Measurements from ENCODE around the gene SLC4A5.

The SLC4A5 gene

GRCh38 chr2:74378007-74378406, 34.8 kb upstream of the SLC4A5 start:
- ATAC-seq (replicated peaks): no peak
- Mint-ChIP-seq H3K9me3 (no peaks in the 10 kb centered on the region), H3K4me1 (ENCODE audit: low read depth in 2 of 2) (peaks cover 34 to 46% of the 10 kb centered on the region in 2 donors), H3K27ac (no peak overlapping the region), H3K27me3 (no peaks in the 10 kb centered on the region), H3K36me3 (ENCODE audit: insufficient read depth) (peaks cover 10% of the 10 kb centered on the region), H3K4me3 (no peak overlapping the region)
- DNase-seq: no peak

DNA sequence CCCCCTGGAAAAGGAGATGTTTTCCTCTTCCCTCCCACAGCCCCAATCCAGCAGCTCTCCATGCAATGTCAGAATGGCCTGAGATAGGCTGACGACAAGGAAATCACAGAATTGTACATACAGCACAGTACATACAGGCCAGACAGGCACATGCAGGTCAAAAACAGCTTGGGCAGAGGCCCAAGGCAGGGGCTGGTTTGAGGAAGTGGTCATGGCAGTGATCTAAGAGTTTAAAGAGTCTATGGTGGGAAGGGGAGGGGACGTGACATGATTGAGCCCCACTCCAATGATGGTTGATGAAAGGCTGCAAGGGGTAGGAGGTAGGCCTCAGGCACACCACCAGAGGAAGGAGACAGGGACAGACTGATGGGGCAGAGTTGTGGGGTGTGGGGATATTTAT, 32.6 kb upstream of the SLC4A5 start:
- DNase-seq (no peak), ATAC-seq (replicated peaks) (no peak)
- H3K4me1 Mint-ChIP-seq (ENCODE audit: low read depth in 2 of 2): peaks cover 26 to 35% of the 10 kb centered on the region in 2 donors
- no peaks in the 10 kb centered on the region for H3K27me3 Mint-ChIP-seq
- H3K9me3 Mint-ChIP-seq: no peaks in the 10 kb centered on the region
- peaks cover 12% of the 10 kb centered on the region for H3K36me3 Mint-ChIP-seq (ENCODE audit: insufficient read depth)
- H3K27ac Mint-ChIP-seq: peak overlapping the region; percentile 41 to 84
- no peak overlapping the region for H3K4me3 Mint-ChIP-seq

DNA sequence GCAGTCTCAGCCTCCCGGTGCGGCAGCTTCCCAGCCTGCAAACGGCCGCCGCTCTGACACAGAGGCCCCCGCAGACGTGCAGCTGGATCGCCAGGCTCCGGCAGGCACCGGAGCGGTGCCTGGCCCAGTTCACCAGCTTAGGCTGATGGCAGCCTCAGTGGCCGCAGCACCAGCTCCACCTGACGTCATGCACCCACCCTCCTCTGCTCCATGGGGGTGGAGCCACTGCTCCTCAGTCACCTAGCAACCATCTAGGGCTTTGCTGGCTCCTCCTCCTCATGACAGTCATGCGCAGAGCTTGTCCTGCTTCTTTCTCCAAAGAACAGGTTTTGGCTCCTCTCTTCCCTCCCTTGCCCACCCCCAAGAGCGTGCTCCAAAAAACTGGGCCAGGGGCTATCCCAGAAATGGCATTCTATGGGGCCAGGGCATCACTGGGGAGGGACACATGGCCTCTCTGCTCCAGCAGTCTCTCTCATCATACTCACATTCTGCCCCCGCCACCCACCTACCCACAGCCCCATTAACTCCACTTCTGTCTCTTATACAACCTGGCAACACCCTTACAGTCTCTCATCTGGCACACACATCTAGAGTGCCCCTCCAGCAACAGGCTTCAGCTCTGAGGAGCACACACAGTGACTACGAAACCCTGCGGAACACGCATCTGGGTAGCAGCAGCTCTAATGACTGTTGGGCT, 31.4 kb upstream of the SLC4A5 start:
- Mint-ChIP-seq H3K27me3 (no peaks in the 10 kb centered on the region), H3K27ac (peak overlapping the region in 1 of 2 donors; percentile 84), H3K4me1 (ENCODE audit: low read depth in 2 of 2) (peaks cover 14 to 25% of the 10 kb centered on the region in 2 donors), H3K4me3 (no peak overlapping the region), H3K9me3 (no peaks in the 10 kb centered on the region), H3K36me3 (ENCODE audit: insufficient read depth) (peaks cover 24% of the 10 kb centered on the region)
- DNase-seq (no peak), ATAC-seq (replicated peaks) (no peak)

DNA sequence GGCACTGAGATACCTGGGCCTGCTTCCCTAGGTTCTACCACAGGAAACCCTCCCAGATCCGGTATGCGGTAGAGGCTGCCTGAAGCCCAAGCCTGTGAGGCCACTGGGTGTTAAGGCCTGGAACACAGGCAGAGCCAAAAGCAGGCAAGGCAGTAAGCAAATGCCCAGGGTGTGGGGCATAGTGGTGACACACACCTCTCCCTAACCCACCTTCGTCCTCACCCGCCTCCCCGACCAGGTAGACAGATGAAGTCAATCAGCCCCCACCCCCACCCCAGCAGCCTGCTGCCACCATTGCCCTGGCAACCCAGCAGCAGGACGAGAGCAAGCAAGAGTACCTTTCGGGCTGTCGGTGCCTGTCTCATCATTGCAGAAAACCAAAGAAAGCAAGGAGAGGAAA, 30.8 kb upstream of the SLC4A5 start:
- Mint-ChIP-seq H3K27ac (peak overlapping the region in 1 of 2 donors; percentile 16), H3K36me3 (ENCODE audit: insufficient read depth) (peaks cover 31% of the 10 kb centered on the region), H3K4me3 (no peak overlapping the region), H3K27me3 (no peaks in the 10 kb centered on the region), H3K4me1 (ENCODE audit: low read depth in 2 of 2) (peaks cover 11 to 19% of the 10 kb centered on the region in 2 donors), H3K9me3 (no peaks in the 10 kb centered on the region)
- ATAC-seq (replicated peaks) (no peak), DNase-seq (no peak)

GRCh38 chr2:74373221-74373676, 30.0 kb upstream of the SLC4A5 start:
- Mint-ChIP-seq H3K9me3 (no peaks in the 10 kb centered on the region), H3K27ac (peak overlapping the region in 1 of 2 donors; percentile 57), H3K4me3 (no peak overlapping the region), H3K27me3 (no peaks in the 10 kb centered on the region), H3K36me3 (ENCODE audit: insufficient read depth) (peaks cover 32% of the 10 kb centered on the region), H3K4me1 (ENCODE audit: low read depth in 2 of 2) (peaks cover 5 to 15% of the 10 kb centered on the region in 2 donors)
- no peak for DNase-seq
- no peak for ATAC-seq (replicated peaks)

DNA sequence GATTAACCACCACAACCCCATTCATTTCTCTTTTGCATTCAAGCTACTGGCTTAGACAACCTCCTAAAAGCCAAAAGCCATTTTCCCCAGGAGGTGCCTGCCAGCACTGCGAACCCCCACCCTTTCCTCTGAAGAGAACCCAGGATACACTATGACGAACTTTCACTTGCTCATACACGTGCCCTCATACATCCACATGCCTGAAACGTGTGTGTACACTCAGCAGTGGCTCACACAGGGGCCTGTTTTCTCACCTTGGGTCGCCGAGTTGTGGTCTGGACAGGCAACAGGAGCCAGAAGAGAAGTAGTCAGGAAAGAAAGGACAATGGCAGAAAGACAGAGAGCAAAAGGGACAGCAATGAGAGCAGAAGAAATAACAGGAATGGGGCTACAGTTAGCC, 29.5 kb upstream of the SLC4A5 start:
- ATAC-seq (replicated peaks) (no peak), DNase-seq (no peak)
- no peak overlapping the region for H3K4me3 Mint-ChIP-seq
- H3K36me3 Mint-ChIP-seq (ENCODE audit: insufficient read depth): peaks cover 37% of the 10 kb centered on the region
- H3K9me3 Mint-ChIP-seq: no peaks in the 10 kb centered on the region
- H3K27me3 Mint-ChIP-seq: no peaks in the 10 kb centered on the region
- H3K27ac Mint-ChIP-seq: peak overlapping the region in 1 of 2 donors; percentile 57
- peaks cover 5 to 12% of the 10 kb centered on the region in 2 donors for H3K4me1 Mint-ChIP-seq (ENCODE audit: low read depth in 2 of 2)

DNA sequence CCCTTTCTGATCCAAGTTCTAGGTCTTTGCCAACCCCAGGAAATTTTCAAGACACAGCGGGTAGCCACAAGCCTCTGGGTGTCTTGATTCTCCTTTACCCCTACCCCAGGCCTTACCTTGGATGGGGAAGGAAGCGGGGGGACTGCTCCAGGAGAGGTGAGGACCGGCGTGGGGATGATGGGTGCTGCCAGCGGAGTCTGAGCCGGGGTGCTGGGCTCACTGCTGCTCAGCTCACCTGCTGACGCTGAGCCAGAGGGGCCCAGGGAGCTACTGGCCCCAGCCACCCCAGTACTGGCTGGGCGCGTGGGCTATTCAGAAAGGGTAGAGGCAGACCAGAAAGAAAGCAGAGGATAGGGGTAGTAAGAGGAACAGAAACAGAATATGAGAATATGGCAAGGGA, 28.2 kb upstream of the SLC4A5 start:
- Mint-ChIP-seq H3K4me1 (ENCODE audit: low read depth in 2 of 2) (peaks cover 5 to 7% of the 10 kb centered on the region in 2 donors), H3K27ac (peak overlapping the region in 1 of 2 donors; percentile 5), H3K4me3 (no peak overlapping the region), H3K36me3 (ENCODE audit: insufficient read depth) (peaks cover 47% of the 10 kb centered on the region), H3K27me3 (no peaks in the 10 kb centered on the region), H3K9me3 (no peaks in the 10 kb centered on the region)
- ATAC-seq (replicated peaks): no peak
- no peak for DNase-seq

DNA sequence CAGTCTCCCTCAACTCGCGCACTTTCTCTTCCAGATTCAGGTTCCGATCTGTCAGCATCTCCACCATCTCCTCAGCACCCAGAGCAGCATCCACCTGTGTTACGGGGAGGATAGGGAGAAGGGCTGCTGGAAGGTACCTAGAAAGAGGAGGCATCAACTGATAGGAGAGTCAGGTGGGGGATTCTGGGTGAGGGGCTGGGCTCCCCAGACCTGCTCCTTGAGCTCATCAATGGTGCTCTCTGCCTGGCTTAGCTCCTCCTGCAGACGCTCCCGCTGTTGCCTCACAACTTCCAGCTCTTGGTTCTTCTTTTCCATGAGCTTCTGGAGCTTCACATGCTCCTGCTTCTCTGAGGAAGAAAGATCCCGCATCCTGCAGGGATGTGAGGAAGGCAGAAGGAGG, 26.8 kb upstream of the SLC4A5 start:
- no peak for ATAC-seq (replicated peaks)
- Mint-ChIP-seq H3K36me3 (ENCODE audit: insufficient read depth) (peaks cover 54% of the 10 kb centered on the region), H3K4me1 (ENCODE audit: low read depth in 2 of 2) (peaks cover 2 to 5% of the 10 kb centered on the region in 2 donors), H3K9me3 (no peaks in the 10 kb centered on the region), H3K27me3 (no peaks in the 10 kb centered on the region), H3K4me3 (no peak overlapping the region), H3K27ac (no peak overlapping the region)
- DNase-seq: no peak

GRCh38 chr2:74368499-74368898, 25.3 kb upstream of the SLC4A5 start:
- Mint-ChIP-seq H3K27me3 (no peaks in the 10 kb centered on the region), H3K4me3 (no peak overlapping the region), H3K36me3 (ENCODE audit: insufficient read depth) (peaks cover 59% of the 10 kb centered on the region), H3K9me3 (no peaks in the 10 kb centered on the region), H3K4me1 (ENCODE audit: low read depth in 2 of 2) (peaks cover 0 to 5% of the 10 kb centered on the region in 2 donors), H3K27ac (peak overlapping the region in 1 of 2 donors; percentile 36)
- ATAC-seq (replicated peaks) (no peak), DNase-seq (no peak)

DNA sequence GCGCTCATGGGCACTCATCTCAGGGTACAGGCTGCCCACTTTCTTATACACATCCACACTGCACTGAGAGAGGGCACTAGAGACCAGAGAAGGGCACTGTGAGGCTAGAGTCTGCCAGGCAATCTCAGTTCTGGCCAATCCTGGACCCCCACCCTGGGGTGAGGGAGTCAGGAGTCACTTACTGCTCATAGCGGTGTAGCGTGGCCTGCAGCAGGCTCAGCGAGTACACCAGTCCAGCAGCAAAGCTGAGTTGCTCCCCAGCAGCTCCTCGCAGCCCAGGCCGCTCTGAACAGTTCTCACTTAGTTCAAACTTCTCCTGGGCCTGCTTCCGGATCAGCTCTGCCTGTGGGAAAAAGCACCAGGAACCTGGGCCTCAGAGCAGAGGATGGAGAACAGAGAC, 24.6 kb upstream of the SLC4A5 start:
- peaks cover 59% of the 10 kb centered on the region for H3K36me3 Mint-ChIP-seq (ENCODE audit: insufficient read depth)

GRCh38 chr2:74366036-74366435, 22.8 kb upstream of the SLC4A5 start:
- H3K27me3 Mint-ChIP-seq: no peaks in the 10 kb centered on the region
- no peaks in the 10 kb centered on the region for H3K9me3 Mint-ChIP-seq
- H3K4me1 Mint-ChIP-seq (ENCODE audit: low read depth in 2 of 2): no peaks in the 10 kb centered on the region
- DNase-seq: no peak
- H3K27ac Mint-ChIP-seq: peak overlapping the region in 1 of 2 donors; percentile 44
- no peak overlapping the region for H3K4me3 Mint-ChIP-seq
- H3K36me3 Mint-ChIP-seq (ENCODE audit: insufficient read depth): peaks cover 59% of the 10 kb centered on the region
- ATAC-seq (replicated peaks): no peak

More for the DNA sequence above, 24.6 kb upstream of the SLC4A5 start:
- peak overlapping the region; percentile 15 to 36 for H3K27ac Mint-ChIP-seq
- no peak for ATAC-seq (replicated peaks)
- H3K27me3 Mint-ChIP-seq: no peaks in the 10 kb centered on the region
- H3K4me1 Mint-ChIP-seq (ENCODE audit: low read depth in 2 of 2): peaks cover 0 to 5% of the 10 kb centered on the region in 2 donors
- no peak for DNase-seq
- H3K9me3 Mint-ChIP-seq: no peaks in the 10 kb centered on the region
- no peak overlapping the region for H3K4me3 Mint-ChIP-seq

DNA sequence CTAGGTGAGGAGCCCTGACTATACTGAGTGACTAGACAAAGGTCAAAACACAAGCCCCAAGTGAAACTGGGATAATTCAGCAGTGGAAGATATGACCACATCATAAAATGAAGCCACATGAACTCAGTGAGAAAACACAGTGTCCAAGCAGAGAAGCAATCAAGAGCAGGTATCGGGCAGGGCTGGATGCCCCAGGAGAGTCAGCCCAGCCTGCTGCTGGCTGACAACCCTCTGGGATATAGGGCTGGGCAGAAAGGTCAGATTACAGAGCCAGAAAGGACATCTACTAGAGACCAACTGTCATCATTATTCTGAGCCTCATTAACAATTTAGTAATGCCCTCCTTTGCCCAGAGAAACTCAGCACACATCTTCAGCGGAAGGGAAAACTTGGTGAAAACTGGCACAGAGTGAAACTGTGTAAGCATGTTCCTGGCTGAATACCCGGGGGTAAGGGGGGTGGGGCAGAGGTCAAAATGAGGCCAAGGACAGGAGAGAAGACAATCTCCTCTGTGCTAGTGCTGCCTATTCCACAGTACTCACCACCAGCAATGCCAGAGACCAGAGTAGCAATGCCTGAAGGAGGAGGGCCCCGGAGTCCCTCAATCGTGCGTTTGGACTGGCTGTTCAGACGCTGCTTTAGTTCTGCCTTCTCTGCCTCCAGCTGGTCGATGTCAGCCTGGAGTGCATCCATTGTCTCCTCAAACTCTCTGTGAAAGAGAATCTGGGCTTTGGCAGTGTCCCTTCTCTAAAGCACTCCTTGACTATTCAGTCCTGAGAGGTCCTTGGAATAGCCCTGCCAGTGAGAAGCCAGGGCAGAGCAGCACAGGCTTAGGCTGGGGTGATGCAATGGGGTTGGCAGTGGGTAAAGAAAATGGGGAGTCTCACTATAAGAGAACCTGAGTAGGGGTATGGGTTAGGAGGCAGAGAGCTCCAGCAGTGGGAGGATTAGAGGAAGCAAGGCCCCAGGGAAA, 21.6 kb upstream of the SLC4A5 start:
- peaks cover 52% of the 10 kb centered on the region for H3K36me3 Mint-ChIP-seq (ENCODE audit: insufficient read depth)
- peak overlapping the region in 1 of 2 donors; percentile 79 for H3K27ac Mint-ChIP-seq

GRCh38 chr2:74361327-74361726, 18.1 kb upstream of the SLC4A5 start:
- no peaks in the 10 kb centered on the region for H3K9me3 Mint-ChIP-seq
- H3K4me3 Mint-ChIP-seq: no peak overlapping the region
- peak overlapping the region; percentile 42 to 57 for H3K27ac Mint-ChIP-seq
- ATAC-seq (replicated peaks) (no peak), DNase-seq (no peak)
- no peaks in the 10 kb centered on the region for H3K27me3 Mint-ChIP-seq
- no peaks in the 10 kb centered on the region for H3K4me1 Mint-ChIP-seq (ENCODE audit: low read depth in 2 of 2)
- H3K36me3 Mint-ChIP-seq (ENCODE audit: insufficient read depth): peaks cover 37% of the 10 kb centered on the region

More for the DNA sequence above, 21.6 kb upstream of the SLC4A5 start:
- DNase-seq (no peak), ATAC-seq (replicated peaks) (no peak)
- Mint-ChIP-seq H3K9me3 (no peaks in the 10 kb centered on the region), H3K27me3 (no peaks in the 10 kb centered on the region), H3K4me3 (no peak overlapping the region), H3K4me1 (ENCODE audit: low read depth in 2 of 2) (no peaks in the 10 kb centered on the region)

All from effector memory CD8-positive, alpha-beta T cell (primary cell).